GM23338 (cell line): ENCODE measurements around the gene RPL7A.

Source experiments
- CTCF ChIP-seq, 2 experiments: fragments of 200-600 bp in 1 of 2; sonication (generic) in 1 of 2; conservative IDR thresholded peaks; 2 replicates each; pipeline versions ENCODE4 v1.5.1 to v1.6.1; 2016 to 2017; ENCODE audit warnings: antibody characterized with exemption in 2 of 2, low read depth in 2 of 2, mild to moderate bottlenecking in 2 of 2, moderate library complexity in 1 of 2
- ETS1 ChIP-seq: IDR thresholded peaks from 2 replicates; pipeline ENCODE4 v1.6.1; 2016; ENCODE audit warnings: antibody characterized with exemption
- EZH2 ChIP-seq: fragments of 200-600 bp; sonication (generic); IDR thresholded peaks from one replicate; pipeline ENCODE4 v1.8.0; 2017; ENCODE audit warnings: antibody characterized with exemption, mild to moderate bottlenecking, low read depth; ENCODE audit not compliant: unreplicated experiment
- EZH2phosphoT487 ChIP-seq: fragments of 200-600 bp; sonication (generic); IDR thresholded peaks from one replicate; pipeline ENCODE4 v1.8.1; 2018; ENCODE audit warnings: antibody characterized with exemption; ENCODE audit not compliant: unreplicated experiment
- JUNB ChIP-seq: IDR thresholded peaks from one replicate; pipeline ENCODE4 v1.6.1; 2016; ENCODE audit warnings: antibody characterized with exemption; ENCODE audit not compliant: unreplicated experiment
- POLR2AphosphoS5 ChIP-seq: IDR thresholded peaks from 2 replicates; pipeline ENCODE4 v1.6.1; 2016; ENCODE audit warnings: antibody characterized with exemption, low read depth
- REST ChIP-seq: IDR thresholded peaks from one replicate; pipeline ENCODE4 v1.6.1; 2018; ENCODE audit warnings: antibody characterized with exemption; ENCODE audit not compliant: unreplicated experiment
- ZNF331 ChIP-seq: fragments of 250-450 bp; sonication (Bioruptor Pico); IDR thresholded peaks from 2 replicates; pipeline ENCODE4 v1.5.0; 2020; ENCODE audit warnings: low read depth, mild to moderate bottlenecking, moderate library complexity
- ZNF462 ChIP-seq: fragments of 250-450 bp; sonication (Bioruptor Pico); IDR thresholded peaks from 2 replicates; pipeline ENCODE4 v1.5.0; 2020; ENCODE audit warnings: mild to moderate bottlenecking, moderate library complexity

GRCh38 chr9:133380734-133381133 lies 32.7 kb downstream of the RPL7A start:
- TF ChIP-seq EZH2phosphoT487 (no peak), ZNF462 (CRISPR knock-in tag) (no peak), POLR2AphosphoS5 (no peak), CTCF (conservative IDR thresholded peaks at IDR 0.05; ENCODE audit: low read depth in 2 of 2) (no peak), EZH2 (no peak), ETS1 (no peak), REST (no peak), JUNB (no peak), ZNF331 (CRISPR knock-in tag) (no peak)
